HG02970 (cell line): ENCODE results near the gene TMEM219.
"Not testable (repeated sequence)": the region's sequence is repeated elsewhere in the genome, so short reads cannot be mapped to it uniquely, and the experiment has no call there.

ENCODE experiments used
- ATAC-seq: cut with Tn5 transposase; IDR thresholded peaks from one replicate; pipeline ENCODE4 v1.9.1; 2021; ENCODE audit warnings: mild to moderate bottlenecking, moderate library complexity, moderate number of reproducible peaks; ENCODE audit not compliant: unreplicated experiment, low FRiP score

TMEM219 gene

DNA sequence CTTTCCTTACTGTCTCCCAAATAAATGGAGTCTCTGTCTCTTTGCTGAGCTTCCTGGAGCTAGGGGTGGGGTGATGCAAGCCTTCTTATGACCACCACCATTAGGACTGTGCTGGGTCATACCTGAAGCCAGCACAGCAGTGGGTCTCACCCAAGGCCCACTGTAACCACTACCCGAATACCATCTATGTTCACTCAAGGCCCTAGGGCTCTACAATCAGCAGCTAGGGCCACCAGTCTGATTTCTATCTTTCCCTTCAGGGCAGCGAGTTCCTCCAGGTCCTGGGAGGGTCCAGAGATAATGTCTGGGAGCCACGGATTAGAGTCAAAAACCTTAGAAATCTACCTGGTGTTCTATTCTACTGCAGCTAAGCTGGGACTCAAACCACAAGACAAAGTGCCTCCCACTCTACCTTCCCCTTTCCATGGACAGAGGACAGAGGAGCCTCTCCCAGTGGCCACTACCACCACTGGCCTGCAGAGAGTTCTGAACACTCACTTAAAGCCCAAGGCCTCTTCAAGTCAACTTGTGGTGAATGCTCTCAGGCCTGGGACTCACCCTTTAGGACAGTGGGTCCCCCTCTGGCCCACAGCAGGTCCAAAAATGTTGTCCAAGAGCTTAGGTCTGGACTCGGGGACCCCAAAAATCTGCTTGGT lies 10.9 kb upstream of the TMEM219 start:
- no peak for ATAC-seq

DNA sequence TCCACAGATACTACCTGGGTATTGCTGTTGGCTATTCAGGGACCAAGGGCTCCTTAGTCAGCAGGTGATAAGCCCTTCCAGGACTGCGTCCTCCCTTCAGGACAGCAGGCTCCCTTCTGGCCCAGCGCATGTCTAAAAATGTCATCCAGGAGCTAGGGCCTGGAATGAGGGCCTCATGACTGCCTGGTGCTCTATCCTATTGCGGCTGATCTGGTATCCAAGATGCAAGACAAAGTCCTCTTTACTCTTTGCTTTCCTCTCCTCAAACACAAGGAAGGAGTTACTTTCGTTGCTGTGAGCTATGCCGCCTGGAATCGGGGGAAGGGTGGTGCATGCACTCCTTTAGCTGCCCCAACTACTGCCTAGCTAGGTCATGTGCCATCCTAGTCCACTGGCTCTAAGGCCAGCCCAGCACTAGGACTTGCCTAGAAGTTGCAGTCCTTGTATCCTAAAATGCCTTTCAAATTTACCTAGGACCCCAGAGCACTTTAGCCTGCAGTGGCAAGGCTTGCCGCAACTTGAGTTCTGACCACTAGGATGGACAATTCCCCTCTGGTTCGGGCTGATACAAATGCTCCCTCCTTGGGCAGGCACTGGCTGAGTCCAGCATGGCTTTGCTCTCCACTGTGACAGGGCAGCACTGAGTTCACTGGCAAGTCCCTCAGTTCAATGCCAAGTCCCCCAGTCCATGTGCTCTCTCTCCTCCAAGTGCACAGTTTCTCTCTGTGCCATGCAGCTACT lies 10.1 kb upstream of the TMEM219 start:
- no peak for ATAC-seq

DNA sequence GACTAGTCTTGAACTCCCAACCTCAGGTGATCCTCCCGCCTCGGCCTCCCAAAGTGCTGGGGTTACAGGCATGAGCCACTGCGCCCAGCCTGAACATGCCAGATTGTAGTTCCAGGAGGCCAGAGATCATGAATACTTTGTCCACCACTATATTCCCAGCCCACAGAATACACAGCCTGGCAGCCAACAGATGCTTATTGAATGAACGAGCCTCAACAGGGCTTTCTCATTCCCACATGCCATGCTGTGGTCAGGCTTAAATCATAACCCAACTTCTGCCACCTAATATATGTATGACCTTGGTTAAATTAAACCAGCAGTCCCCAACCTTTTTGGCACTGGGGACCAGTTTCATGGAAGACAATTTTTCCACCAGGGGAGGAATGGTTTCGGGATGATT lies 3.1 kb upstream of the TMEM219 start:
- no peak for ATAC-seq

DNA sequence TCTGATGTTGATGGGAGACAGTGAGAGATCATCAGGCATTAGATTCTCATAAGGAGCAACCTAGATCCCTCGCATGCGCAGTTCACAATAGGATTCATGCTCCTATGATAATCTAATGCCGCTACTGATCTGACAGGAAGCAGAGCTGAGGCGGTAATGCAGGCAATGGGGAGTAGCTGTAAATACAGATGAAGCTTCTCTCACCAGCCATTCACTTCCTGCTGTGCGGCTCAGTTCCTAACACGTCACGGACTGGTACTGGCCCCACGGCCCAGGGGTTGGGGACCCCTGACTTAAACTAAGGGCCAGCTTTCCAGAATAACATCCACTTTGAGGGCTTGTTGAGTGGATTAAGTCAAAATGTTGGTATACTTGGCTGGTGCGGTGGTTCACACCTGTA lies 2.6 kb upstream of the TMEM219 start:
- ATAC-seq = no peak

DNA sequence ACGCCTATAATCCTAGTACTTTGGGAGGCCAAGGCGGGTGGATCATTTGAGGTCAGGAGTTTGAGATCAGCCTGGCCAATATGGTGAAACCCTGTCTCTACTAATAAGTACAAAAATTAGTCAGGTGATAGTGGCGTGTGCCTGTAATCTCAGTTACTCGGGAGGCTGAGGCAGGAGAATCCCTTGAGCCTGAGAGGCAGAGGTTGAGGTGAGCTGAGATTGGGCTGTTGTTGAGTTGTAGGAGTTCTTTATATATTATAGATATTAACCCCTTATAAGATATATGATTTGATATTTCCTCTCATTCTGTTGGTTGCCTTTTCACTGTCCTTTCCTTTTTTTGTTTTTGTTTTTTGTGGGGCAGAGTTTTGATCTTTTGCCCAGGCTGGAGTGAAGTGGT lies 2.1 kb upstream of the TMEM219 start:
- ATAC-seq = not testable (repeated sequence)

DNA sequence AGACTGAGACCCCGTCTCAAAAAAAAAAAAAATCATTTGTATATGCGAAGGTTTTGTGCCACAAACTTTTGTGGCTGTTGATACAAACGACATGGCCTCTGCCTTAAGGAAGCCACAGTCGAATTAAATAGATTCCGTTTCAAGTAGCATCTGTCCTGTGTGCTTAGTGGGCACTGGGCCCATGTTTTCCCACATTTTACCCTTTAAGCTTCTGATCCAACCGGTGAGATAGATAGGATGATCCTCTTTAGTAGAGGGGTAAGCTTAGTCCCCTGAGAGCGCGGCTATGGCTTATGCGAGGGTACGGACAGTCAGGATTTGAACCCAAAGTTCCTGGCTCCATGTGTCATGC lies 776 bp upstream of the TMEM219 start:
- no peak for ATAC-seq

DNA sequence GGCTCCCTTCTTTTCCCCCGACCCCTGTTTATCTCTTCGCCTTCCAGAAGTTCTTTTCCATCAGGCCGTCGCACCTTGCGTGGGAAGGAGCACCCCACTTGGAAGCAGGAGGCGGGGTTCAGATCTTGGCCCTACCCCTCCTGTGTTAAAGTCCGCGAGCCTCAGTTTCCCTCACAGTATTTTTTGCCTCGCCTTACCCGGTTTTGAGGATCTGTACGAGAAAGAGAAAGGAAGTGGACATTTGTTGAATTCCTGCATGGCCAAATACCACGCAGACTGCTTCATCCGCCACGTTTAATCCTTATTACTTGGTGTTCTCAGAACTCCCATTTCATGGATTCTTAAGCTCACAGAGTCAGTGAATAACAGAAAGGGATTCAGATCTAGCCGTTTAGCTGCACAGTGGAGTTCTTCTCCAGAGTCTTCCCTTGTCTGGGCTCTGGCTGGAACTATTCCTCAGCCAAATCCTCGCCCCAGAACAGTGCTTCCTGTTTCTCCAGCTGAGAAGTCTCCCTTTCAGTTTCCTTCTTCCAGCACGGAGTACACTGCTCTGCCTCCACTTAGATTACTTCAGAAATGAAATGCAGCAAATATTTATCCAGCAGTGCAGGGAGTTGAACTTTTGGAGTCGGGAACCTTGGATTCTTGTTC lies 590 bp downstream of the TMEM219 start:
- ATAC-seq = no peak

DNA sequence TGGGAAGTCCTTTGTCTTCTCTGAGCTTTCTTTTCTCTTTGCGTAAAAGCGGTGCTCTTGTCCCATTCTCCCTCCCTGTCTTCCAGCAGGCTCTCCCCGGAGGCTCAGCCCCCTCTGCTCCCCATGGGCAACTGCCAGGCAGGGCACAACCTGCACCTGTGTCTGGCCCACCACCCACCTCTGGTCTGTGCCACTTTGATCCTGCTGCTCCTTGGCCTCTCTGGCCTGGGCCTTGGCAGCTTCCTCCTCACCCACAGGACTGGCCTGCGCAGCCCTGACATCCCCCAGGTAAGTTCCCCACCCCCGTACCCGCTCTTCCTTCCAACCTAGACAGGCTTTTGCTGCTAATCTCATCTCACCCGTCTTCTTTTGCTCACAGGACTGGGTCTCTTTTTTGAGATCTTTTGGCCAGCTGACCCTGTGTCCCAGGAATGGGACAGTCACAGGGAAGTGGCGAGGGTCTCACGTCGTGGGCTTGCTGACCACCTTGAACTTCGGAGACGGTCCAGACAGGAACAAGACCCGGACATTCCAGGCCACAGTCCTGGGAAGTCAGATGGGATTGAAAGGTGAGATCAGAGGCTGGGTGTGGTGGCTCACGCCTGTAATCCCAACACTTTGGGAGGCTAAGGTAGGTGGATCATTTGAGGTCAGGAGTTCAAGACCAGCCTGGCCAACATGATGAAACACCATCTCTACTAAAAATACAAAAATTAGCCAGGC lies 1.3 kb downstream of the TMEM219 start:
- no peak for ATAC-seq

DNA sequence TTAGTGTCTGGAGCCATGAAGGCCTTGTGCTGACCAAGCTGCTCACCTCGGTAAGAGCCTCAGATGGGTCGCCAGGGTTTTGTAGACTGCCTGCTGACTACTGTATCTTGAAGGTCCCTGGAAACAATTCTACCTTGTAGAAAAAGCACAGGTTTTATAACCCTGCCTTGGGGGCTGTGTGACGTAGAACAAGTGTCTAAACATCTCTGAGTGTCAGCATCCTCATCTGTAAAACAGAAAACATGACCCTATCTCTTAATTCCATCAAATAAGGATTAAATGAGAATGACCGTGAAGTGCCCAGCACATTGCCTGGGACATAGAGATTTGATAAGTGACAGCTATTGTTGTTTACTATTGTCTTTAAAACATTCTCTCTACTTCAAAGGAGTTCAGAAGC lies 6.3 kb downstream of the TMEM219 start:
- ATAC-seq = no peak

DNA sequence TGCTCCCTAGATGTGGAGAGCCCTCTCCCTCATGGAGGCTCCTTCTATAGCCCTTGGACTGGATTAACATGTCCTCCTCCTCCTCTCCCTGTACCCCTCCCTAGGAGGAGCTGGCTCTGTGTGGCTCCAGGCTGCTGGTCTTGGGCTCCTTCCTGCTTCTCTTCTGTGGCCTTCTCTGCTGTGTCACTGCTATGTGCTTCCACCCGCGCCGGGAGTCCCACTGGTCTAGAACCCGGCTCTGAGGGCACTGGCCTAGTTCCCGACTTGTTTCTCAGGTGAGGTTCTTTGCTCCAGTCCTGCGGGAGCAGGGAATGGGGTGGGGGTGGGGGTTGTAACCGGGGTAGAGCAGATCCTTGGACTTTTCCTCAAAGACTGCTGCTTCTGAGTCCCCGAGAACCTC lies 9.4 kb downstream of the TMEM219 start:
- ATAC-seq = no peak

DNA sequence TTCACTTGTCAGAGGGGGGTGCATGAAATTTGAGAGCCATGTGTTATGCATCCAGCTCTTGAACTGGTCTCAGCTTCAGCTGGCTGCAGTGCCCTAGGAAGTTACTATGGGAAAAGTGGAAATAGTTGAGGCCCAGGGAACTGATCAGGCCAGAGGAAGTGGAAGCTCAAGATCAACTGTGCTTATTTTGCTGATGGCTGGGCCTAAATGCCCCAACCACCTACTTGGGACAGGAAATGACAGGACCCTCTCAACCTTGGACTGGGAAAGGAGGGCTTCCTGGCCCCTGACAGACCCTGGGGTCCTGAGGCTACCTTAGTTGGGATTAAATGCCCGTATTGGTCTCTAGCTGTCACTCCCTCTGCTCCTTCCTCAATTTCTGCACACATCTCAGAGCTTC lies 10.6 kb downstream of the TMEM219 start:
- no peak for ATAC-seq

DNA sequence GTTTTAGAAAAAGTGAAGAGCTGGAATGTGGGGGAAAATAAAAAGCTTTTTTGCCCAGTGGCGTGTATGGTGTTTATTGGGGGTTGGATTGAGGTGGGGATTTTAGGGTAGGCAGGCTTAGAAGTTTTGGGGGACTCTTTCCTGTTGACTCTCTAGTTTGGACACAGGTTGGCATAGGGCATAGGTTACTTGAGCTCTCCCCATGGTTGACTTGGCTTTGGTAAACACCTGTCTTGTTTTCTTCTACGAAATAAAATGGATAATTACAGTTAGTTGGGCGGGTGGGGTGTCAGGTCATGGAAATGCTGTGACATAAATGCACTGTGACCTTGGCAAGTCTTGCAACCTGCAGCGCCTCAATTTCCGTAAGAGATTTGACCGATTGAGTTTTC lies 11.1 kb downstream of the TMEM219 start:
- ATAC-seq = no peak

DNA sequence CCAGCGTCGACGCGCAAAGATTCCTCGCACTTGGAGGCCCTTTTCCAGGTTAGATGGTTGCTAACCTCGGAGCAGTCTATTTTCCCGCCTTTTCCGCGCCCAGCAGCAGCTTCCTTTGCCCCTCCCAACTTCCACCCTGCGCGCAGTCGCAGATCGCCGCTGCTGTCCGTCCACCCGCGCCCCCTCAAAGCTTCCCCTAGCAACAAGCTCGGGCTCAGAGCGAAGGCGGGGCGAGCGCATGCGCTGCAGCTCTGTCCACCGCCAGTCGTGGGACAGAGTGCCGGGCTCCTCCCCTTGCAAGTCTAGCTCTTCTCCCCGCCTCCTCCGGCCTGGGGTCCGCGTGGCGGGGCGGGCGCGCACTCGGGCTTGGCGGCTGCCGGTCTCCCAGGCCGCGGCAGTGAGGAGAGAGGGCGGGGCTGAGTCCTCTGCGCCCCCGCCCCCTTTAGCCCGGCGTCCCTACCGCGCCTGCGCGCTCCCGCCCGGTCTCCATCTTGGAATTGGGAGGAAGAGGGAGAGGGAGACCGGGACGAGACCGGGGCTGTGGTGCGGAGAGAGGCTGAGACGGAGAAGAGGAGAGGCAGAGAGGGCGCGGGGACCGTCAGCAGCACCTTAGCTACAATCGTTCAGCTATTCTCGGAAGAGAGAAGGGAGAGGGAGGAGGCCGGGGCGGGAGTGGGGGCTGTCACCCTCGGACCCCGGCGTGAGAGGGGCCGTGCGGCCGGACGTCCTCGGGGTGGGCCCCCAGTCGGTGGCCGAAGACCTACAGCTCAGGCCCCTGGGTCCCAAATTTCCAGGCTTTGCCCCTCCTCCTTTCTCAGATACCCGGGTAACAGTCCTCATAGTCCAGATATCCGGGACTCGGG lies 11.7 kb downstream of the TMEM219 start, which contains the start of gene TAOK2:
TAOK2 (plus strand) TSS at position 485 of the 863 bp plus-strand sequence. CDS start 3,905 bp downstream, outside the sequence.
- ATAC-seq = peak; percentile 97

DNA sequence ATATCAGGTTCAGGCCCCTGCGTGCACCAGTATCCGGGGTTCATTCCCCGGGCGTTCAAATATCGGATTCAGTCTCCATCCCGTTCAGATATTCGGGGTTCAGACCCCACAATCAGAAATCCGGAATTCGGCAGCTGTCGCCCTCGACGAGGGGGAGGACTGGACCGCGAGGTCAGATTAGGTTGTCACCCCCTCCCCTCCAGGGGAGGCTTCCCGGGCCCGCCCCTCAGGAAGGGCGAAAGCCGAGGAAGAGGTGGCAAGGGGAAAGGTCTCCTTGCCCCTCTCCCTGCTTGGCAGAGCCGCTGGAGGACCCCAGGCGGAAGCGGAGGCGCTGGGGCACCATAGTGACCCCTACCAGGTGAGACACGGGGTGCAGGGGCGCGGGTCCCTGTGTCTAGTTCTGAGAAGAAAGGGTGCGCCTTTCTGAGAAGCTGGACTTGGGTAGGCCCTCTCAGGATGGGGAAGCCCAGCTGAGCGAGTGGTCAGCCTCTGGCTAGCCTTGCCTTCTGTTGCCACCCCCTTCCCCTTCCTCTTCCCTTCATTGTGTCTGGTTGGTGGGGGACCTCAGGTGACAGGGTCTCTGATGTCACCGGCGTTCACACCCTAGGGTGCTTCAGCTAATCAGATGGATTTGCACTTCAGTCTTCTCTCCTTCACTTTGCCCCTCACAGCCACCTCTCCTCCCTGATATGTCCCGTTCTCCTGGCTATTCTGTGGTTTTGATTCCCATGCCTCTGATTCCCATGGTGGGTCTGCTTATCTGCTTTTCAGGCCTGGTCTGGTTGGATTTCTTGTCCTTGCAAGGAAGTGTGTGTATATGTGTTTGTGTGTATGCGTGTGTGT lies 12.6 kb downstream of the TMEM219 start:
- ATAC-seq = no peak

DNA sequence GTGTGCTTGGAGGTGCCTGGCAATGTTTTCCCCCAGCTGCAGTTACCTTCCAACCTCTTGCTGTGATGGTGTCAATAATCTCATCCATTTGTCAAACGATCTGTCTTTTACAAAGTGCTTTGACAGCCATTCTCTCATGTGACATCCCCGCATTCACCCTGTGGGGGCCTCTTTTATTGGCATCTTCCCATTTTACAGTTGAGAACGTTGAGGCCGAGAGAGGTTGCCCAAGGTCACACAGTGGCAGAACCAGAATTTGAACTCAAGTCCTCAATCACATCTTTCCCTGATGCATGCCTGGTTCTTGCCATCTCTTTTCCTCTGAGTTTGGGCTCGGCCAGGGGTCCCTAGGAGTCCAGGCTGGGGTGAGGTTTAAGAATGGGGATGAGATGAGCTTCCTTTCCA lies 13.3 kb downstream of the TMEM219 start:
- ATAC-seq = no peak

DNA sequence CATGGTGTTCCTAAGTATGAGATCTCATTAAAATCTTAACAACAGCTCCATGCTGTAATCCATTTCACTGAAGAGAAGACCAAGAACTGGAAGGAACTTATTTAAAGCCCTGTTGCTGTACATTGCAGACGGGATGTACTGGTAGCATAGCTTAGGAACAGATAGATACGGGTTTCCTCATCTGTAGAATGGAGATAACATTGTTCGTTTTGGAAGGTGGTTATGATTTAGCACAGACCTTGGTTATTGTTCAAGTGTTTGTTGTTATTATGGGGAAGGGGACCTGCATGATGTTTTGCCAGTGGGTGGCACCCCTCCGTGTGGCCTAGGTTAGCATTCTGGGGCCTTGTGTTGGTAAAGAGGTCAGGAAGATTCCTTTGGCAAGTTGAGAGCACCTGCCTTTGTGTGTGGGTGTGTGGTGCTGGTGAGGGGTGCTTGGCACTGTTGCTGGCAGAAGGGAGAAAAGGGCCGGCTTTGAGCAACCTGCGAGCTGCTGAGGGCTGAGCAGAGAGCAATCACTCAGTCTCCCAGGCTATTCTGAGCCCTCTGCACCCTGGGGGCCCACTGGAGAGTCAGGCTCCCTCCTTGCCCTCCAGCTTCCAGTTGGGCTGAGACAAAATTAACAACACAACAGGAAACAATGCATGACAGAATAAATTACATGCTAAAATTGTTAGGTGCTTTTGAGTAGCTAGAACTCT lies 14.1 kb downstream of the TMEM219 start:
- ATAC-seq = no peak

DNA sequence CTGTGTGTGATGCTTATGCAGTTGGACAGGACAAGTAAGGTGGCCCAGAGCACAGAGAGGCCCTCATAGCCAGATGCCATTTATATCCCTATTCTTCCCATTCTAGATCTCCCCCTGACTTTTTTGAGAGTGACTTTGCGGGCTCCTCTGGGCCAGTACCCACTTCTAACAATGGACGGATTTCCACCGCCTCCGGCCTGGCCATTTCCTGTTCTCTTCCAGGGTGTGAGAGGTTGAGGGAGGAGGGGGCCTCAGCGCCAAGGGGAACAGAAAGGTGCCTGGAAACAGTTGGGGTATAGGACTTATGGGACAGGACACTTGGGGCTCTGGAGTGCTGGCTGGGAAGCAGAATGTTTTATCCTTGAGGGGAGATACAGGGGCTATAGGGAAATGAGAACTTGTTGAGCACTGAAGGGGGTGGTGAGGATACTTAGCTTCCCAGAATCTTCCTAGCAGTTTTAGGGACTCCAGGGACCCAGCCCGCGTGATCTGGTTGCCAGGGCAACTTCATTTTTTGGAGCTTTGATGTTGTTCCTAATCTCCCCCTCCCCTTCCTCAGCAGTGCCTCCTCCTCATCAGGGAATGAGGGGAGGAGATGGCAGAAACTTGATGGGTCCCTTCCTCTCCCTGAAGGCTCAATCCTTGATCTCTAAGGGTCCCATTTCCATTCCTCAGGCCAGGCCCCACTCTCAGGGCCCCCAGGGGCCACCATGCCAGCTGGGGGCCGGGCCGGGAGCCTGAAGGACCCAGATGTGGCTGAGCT lies 15.4 kb downstream of the TMEM219 start:
- no peak for ATAC-seq

DNA sequence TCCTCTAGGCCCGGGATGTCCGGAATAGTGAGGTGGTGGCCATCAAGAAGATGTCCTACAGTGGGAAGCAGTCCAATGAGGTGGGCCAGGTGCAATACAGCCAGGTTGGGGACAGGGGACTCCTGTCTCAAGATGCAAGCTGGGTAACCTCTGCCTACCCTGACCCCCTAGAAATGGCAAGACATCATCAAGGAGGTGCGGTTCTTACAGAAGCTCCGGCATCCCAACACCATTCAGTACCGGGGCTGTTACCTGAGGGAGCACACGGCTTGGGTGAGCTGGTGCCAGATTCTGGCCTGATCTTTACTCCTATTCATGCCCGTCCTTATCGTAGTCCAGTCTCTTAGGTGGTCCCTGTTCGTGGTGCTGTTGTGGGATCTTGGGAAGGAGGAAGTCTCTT lies 16.2 kb downstream of the TMEM219 start:
- ATAC-seq = no peak
